GM19455 (cell line): ENCODE results near the gene GLIS1.
"Not testable (repeated sequence)": the region's sequence is repeated elsewhere in the genome, so short reads cannot be mapped to it uniquely, and the experiment has no call there.

Experiments used
- ATAC-seq: cut with Tn5 transposase; IDR thresholded peaks from one replicate; pipeline ENCODE4 v1.9.1; 2021; ENCODE audit not compliant: unreplicated experiment

Gene GLIS1

GRCh38 chr1:53739109-53739681 is at the start of gene GLIS1:
GLIS1 (minus strand) TSS chr1:53739164; CDS start chr1:53738064, 1,100 bp downstream.
- ATAC-seq = peak; percentile 94

- ATAC-seq = no peak
Measured at GRCh38 chr1:53787655-53788054, 48.7 kb upstream of the GLIS1 start.

- no peak for ATAC-seq
Measured at GRCh38 chr1:53783056-53783455, 44.1 kb upstream of the GLIS1 start.

GRCh38 chr1:53781654-53782053 is 42.7 kb upstream of the GLIS1 start:
- no peak for ATAC-seq

GRCh38 chr1:53777272-53777671 is 38.3 kb upstream of the GLIS1 start:
- ATAC-seq = no peak

GRCh38 chr1:53771648-53772047 is 32.7 kb upstream of the GLIS1 start:
- ATAC-seq = no peak

- no peak for ATAC-seq
Measured at GRCh38 chr1:53769780-53770179, 30.8 kb upstream of the GLIS1 start.

GRCh38 chr1:53769184-53769583 is 30.2 kb upstream of the GLIS1 start:
- ATAC-seq = no peak

- no peak for ATAC-seq
Measured at GRCh38 chr1:53766831-53767405, 28.0 kb upstream of the GLIS1 start.

- ATAC-seq = no peak
Measured at GRCh38 chr1:53766194-53766742, 27.3 kb upstream of the GLIS1 start.

GRCh38 chr1:53765657-53766056 is 26.7 kb upstream of the GLIS1 start:
- ATAC-seq = no peak

- ATAC-seq = no peak
Measured at GRCh38 chr1:53763911-53764310, 24.9 kb upstream of the GLIS1 start.

GRCh38 chr1:53763461-53763860 is 24.5 kb upstream of the GLIS1 start:
- no peak for ATAC-seq

GRCh38 chr1:53760497-53760896 is 21.5 kb upstream of the GLIS1 start:
- ATAC-seq = not testable (repeated sequence)

GRCh38 chr1:53755874-53756273 is 16.9 kb upstream of the GLIS1 start:
- ATAC-seq = no peak

- no peak for ATAC-seq
Measured at GRCh38 chr1:53754484-53755312, 15.7 kb upstream of the GLIS1 start.

GRCh38 chr1:53752281-53752680 is 13.3 kb upstream of the GLIS1 start:
- no peak for ATAC-seq

- no peak for ATAC-seq
Measured at GRCh38 chr1:53747841-53748240, 8.9 kb upstream of the GLIS1 start.

- no peak for ATAC-seq
Measured at GRCh38 chr1:53740621-53741105, 1.7 kb upstream of the GLIS1 start.

- ATAC-seq = no peak
Measured at GRCh38 chr1:53738205-53739108, 507 bp downstream of the GLIS1 start.
